Vagina (tissue), 2 donors: Measurements from ENCODE around the gene DNAH10.

ENCODE experiments used
- POLR2A ChIP-seq, 2 donors: fragments of 450-650 bp; IDR thresholded peaks; one replicate each; pipeline ENCODE4 v1.6.1; 2017; ENCODE audit warnings: antibody characterized with exemption in 2 of 2, mild to moderate bottlenecking in 2 of 2, moderate library complexity in 2 of 2
- POLR2AphosphoS5 ChIP-seq, 2 donors: sonication (generic); formaldehyde crosslinking; IDR thresholded peaks; one replicate each; pipeline ENCODE4 v1.9.0; 2017; ENCODE audit warnings: antibody characterized with exemption in 2 of 2, mild to moderate bottlenecking in 2 of 2, low read depth in 1 of 2; ENCODE audit not compliant: insufficient read depth in 1 of 2
- TF ChIP-seq, protein P1 (sequence below), 3 experiments: fragments of 450-650 bp in 2 of 3; fragments of 200-600 bp in 1 of 3; sonication (generic) in 1 of 3; IDR thresholded peaks; one replicate each; pipeline ENCODE4 v1.5.1; 2017 to 2019; ENCODE audit warnings: antibody characterized with exemption in 3 of 3, mild to moderate bottlenecking in 2 of 3, moderate library complexity in 2 of 3

- TF ChIP-seq, protein P1, sequence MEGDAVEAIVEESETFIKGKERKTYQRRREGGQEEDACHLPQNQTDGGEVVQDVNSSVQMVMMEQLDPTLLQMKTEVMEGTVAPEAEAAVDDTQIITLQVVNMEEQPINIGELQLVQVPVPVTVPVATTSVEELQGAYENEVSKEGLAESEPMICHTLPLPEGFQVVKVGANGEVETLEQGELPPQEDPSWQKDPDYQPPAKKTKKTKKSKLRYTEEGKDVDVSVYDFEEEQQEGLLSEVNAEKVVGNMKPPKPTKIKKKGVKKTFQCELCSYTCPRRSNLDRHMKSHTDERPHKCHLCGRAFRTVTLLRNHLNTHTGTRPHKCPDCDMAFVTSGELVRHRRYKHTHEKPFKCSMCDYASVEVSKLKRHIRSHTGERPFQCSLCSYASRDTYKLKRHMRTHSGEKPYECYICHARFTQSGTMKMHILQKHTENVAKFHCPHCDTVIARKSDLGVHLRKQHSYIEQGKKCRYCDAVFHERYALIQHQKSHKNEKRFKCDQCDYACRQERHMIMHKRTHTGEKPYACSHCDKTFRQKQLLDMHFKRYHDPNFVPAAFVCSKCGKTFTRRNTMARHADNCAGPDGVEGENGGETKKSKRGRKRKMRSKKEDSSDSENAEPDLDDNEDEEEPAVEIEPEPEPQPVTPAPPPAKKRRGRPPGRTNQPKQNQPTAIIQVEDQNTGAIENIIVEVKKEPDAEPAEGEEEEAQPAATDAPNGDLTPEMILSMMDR (IDR thresholded peaks at IDR 0.05) = no peak
- TF ChIP-seq POLR2A (IDR thresholded peaks at IDR 0.05) = no peak
- TF ChIP-seq POLR2AphosphoS5 (IDR thresholded peaks at IDR 0.05; ENCODE audit: insufficient read depth in 1 of 2, low read depth in 1 of 2) = no peak
Measured at GRCh38 chr12:123752046-123752445, 10.1 kb upstream of the DNAH10 start.
